ENCODE results near the gene DNASE1. TPM values are rescaled to one million over a fixed set of nuclear protein-coding genes. Genes with fewer than 3 reads are reported as not detected.

DNASE1 gene
- total RNA-seq, 1 experiment from 2014 or later = 11.0 TPM

DNA sequence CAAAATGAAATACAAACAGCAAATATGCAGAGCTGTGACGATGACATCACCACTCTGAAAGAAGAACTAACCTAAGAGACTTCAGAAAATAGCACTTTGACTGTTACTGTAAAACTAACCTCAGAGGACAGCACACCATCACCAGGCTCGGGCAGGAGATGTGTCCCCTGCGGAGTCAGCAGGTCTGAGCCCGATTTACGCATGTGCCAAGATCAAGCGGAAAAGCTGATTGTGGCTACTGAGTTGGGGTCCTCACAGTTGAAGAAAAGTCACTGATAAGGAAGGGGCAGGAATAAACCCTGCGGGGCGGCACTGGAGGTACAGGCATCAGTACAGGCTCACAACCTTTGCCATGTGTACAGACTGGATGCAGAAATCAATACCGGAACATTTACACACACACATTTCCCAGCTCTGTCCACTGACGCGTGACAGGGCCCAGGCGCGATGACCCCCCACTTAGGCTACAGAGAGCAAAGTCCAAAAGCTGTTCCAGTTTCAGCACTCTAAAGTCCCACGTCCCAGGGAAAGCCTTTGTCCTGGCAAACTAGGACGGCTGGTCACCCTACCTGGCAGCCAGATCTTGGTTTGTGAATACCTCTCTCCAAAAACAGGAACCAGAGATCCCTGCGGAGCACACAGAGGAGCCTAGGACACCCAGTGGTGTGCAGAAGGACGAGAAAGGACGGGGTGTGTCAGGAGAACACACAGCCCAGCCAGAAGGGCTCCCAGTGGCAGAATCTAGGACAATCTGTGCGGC lies 41.3 kb downstream of the DNASE1 start:
- H3K9me3 ChIP-seq (ENCODE audit: control insufficient read depth in 1 of 2, insufficient read depth in 1 of 2, low read depth in 1 of 2, low read length in 2 of 2) = no peaks in the 10 kb centered on the region
- no peak overlapping the region for H3K4me3 ChIP-seq (replicated peaks in 1 of 2; ENCODE audit: low read depth in 1 of 2, low read length in 2 of 2)
- H3K9ac ChIP-seq (ENCODE audit: low read length) = no peak overlapping the region
- no TSS peak for BruUV-seq (replicated peaks)
- H3K27me3 ChIP-seq (ENCODE audit: insufficient read depth, low read length) = no peaks in the 10 kb centered on the region
- H3K79me2 ChIP-seq (ENCODE audit: insufficient read depth, low read length) = peaks cover 92% of the 10 kb centered on the region
- H3K9me2 ChIP-seq (ENCODE audit: insufficient read depth) = no peaks in the 10 kb centered on the region
- 0 out of 2 replicates have a peak, but pooled peaks cover 2% of the 10 kb centered on the region for H4K20me1 ChIP-seq (ENCODE audit: insufficient read depth)
- no peak overlapping the region for H3K4me2 ChIP-seq (ENCODE audit: low read length)
- POLR2A ChIA-PET = no interaction called here
- TF ChIP-seq POLR2AphosphoS5 (IDR thresholded peaks at IDR 0.05; ENCODE audit: low read depth, low read length) (no peak), EZH2 (IDR thresholded peaks at IDR 0.05) (no peak), TCF7L2 (IDR thresholded peaks at IDR 0.05; ENCODE audit: borderline replicate concordance, extremely low read depth, insufficient read depth, insufficient read length) (no peak), CBX3 (IDR thresholded peaks at IDR 0.05; ENCODE audit: low read depth) (no peak), POLR2A (IDR thresholded peaks at IDR 0.05; ENCODE audit: borderline replicate concordance, extremely low read depth, insufficient read depth, insufficient read length) (no peak), RAD21 (IDR thresholded peaks at IDR 0.05; ENCODE audit: low read depth) (no peak), EZH2phosphoT487 (IDR thresholded peaks at IDR 0.05; ENCODE audit: borderline replicate concordance) (no peak), SRF (IDR thresholded peaks at IDR 0.05; ENCODE audit: low read depth) (no peak), ELF1 (IDR thresholded peaks at IDR 0.05; ENCODE audit: borderline replicate concordance, low read depth) (no peak)
- TF ChIP-seq, protein P1, sequence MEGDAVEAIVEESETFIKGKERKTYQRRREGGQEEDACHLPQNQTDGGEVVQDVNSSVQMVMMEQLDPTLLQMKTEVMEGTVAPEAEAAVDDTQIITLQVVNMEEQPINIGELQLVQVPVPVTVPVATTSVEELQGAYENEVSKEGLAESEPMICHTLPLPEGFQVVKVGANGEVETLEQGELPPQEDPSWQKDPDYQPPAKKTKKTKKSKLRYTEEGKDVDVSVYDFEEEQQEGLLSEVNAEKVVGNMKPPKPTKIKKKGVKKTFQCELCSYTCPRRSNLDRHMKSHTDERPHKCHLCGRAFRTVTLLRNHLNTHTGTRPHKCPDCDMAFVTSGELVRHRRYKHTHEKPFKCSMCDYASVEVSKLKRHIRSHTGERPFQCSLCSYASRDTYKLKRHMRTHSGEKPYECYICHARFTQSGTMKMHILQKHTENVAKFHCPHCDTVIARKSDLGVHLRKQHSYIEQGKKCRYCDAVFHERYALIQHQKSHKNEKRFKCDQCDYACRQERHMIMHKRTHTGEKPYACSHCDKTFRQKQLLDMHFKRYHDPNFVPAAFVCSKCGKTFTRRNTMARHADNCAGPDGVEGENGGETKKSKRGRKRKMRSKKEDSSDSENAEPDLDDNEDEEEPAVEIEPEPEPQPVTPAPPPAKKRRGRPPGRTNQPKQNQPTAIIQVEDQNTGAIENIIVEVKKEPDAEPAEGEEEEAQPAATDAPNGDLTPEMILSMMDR (IDR thresholded peaks at IDR 0.05 in 2 of 3, conservative IDR thresholded peaks at IDR 0.05 in 1 of 3; ENCODE audit: borderline replicate concordance in 1 of 3, insufficient read depth in 1 of 3, low read depth in 2 of 3, low read length in 2 of 3) = no peak
- TF ChIP-seq, protein P2, sequence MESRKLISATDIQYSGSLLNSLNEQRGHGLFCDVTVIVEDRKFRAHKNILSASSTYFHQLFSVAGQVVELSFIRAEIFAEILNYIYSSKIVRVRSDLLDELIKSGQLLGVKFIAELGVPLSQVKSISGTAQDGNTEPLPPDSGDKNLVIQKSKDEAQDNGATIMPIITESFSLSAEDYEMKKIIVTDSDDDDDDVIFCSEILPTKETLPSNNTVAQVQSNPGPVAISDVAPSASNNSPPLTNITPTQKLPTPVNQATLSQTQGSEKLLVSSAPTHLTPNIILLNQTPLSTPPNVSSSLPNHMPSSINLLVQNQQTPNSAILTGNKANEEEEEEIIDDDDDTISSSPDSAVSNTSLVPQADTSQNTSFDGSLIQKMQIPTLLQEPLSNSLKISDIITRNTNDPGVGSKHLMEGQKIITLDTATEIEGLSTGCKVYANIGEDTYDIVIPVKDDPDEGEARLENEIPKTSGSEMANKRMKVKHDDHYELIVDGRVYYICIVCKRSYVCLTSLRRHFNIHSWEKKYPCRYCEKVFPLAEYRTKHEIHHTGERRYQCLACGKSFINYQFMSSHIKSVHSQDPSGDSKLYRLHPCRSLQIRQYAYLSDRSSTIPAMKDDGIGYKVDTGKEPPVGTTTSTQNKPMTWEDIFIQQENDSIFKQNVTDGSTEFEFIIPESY (IDR thresholded peaks at IDR 0.05; ENCODE audit: extremely low read depth, insufficient replicate concordance, low read length) = no peak
- ATAC-seq = no peak
- RAD21 ChIA-PET (ENCODE audit: low non-redundant PET in 1 of 2, low total read pairs in 2 of 2, uncharacterized antibody in 2 of 2, unreplicated experiment in 2 of 2) = no interaction called here
- no peak overlapping the region for H3K27ac ChIP-seq (ENCODE audit: low read depth, low read length)
- CTCF ChIA-PET = no interaction called here
- no peak for DNase-seq (ENCODE audit: low read depth, low spot score)
- peaks cover 0 to 3% of the 10 kb centered on the region in 2 experiments; a peak in 2 of 4 replicates for H3K4me1 ChIP-seq (ENCODE audit: control insufficient read depth in 1 of 2, insufficient read depth in 2 of 2, low read length in 2 of 2)
- intact Hi-C loops (cut with micrococcal nuclease) = no loop called here
- H2AFZ ChIP-seq (ENCODE audit: low read depth, low read length, poor library complexity, severe bottlenecking) = no peak overlapping the region
- peaks cover 0 to 10% of the 10 kb centered on the region in 2 experiments; a peak in 2 of 4 replicates for H3K36me3 ChIP-seq (ENCODE audit: control insufficient read depth in 1 of 2, insufficient read depth in 2 of 2, low read length in 2 of 2)

Data from HCT116 (cell line).